D341Med (cell line): ENCODE data around the gene FGF19.
A peak's percentile ranks its signal among the peaks of the same experiment; 100 is the strongest.

Source experiments
- DNase-seq: peaks from one replicate; pipeline ENCODE4 v3.0.0; 2012; ENCODE audit warnings: low spot score

The FGF19 gene

DNA sequence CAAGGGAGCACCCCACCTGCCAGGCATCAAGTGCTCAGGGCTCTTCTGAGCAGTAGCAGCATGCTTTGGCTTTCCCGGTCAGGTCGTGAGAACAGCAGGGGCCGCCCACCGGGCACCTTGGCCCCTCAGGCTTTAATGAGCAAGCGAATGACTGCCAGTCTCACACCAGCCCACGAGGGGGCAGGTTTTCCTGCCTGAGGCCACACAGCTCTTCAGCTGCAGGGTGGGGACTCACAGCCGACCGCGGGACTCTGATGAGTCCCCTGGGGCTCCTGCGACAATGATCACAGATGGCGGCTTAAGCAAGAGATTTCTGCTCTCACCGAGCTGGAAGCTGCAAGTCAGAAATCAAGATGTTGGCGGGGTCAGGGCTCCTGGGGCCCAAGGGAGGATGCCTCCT is 14.3 kb upstream of the FGF19 start:
- peak; percentile 95 for DNase-seq

DNA sequence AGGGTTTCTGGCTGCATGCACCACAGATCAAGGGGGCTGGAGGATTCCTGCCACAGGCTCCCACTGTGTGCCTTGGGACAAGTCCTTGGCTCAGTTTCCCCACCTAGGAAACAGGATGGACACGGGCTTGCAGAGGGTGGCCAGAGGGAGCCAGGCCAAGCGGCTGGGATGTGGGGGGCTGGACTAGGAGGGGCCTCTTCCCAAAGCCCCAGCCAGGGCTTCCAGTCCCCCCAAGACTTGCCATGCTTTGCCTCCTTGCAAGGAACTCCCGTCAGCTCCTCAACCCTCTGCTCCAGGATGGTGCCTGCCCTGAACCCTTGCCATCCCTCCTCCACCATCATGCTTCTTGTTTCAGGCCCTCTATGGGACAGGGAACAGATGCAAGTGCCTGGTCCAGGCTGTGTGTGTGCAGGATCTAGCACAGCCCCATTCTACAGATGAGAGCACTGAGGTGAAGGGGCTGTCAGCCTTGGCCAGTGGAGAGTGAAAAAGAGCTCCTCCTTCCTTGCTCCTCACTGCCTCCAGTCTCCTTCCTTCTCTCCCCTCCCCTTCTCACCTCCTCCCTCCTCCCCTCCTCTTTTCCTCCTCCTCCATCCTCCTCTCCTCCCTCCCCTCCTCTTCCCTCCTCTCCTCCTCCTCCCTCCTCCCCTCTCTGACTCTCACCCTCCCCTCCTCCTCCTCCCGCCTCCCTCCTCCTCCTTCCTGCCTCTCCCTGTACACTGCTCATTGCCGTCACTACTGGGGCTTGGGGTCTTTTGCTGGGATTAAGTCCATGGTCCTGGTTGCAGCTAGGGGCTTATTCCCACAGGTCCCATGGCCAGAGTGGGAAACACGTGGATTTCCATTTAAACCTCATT is 13.3 kb upstream of the FGF19 start:
- DNase-seq: no peak

DNA sequence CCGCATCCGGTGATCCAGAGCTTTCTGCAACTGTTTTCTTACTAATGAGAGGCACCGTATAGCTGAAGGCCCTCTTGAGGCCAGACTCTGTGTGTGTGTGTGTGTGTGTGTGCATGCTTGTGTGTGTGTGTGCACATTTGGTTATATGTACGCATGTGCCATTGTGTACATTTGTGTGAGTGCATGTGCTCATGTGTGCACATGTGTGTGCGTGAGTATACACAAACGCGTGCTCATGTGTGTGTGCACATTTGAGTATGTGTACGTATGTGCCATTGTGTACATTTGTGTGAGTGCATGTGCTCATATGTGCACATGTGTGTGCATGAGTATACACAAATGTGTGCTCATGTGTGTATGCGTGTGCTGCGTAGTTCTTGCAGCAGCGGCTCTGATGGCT is 12.3 kb upstream of the FGF19 start:
- no peak for DNase-seq

DNA sequence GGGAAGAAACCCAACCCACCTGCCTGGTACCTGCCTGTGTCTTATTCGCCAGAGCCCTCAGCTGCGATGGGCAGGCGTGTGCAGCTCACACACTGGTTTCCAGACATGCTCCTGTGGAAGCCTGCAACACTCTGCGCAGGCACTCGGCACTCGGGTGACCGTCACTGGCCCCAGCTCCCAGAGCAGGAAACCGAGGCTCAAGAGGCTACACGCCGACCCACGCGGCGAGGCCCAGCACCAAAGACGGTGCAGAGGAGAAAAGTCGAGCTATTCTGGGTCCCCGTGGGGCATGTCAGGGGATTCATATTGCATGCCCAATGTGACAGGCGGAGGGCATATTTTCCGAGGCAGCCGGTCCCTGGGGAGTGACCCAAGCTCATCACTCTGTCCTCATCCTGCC is 11.6 kb upstream of the FGF19 start:
- DNase-seq: no peak

DNA sequence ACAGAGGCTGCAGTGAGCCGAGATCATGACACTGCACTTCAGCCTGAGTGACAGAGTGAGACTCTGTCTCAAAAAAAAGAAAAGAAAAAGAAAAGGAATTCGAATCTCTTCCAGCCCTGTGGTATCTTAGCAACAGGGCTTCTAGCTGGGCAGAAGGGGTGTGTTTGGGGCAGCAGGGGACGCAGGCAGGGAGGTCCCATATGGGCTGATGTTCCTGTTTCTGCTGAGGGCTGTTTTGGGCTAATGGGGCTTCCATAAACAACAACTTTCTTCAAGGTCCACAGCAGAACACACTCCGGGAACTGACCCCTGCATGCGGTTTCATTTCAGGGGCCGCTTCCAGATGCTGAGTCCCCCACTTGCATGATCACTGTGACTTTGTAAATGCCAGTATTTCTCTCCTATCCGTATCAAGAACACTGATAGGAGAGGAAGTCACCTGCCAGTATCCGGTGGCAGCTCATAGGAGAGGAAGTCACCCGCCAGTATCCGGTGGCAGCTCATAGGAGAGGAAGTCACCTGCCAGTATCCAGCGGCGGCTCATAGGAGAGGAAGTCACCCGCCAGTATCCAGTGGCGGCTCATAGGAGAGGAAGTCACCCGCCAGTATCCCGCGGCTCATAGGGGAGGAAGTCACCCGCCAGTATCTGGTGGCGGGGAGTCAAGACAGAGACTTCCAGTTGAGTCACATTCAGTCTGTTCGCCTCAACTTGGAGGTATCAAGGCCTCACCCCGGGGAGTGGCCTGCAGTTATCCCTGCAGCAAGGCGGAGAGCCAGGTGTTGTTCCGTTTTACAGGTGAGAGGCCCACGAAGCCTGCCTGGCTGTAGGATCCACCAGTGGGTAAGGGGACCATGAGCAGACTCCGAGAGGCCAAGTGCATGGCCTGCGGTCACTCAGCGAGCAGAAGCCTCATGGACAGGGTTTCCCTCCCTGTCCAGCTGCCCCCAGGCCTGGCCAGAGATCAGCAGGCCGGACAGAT is 8.3 kb upstream of the FGF19 start:
- DNase-seq: no peak

DNA sequence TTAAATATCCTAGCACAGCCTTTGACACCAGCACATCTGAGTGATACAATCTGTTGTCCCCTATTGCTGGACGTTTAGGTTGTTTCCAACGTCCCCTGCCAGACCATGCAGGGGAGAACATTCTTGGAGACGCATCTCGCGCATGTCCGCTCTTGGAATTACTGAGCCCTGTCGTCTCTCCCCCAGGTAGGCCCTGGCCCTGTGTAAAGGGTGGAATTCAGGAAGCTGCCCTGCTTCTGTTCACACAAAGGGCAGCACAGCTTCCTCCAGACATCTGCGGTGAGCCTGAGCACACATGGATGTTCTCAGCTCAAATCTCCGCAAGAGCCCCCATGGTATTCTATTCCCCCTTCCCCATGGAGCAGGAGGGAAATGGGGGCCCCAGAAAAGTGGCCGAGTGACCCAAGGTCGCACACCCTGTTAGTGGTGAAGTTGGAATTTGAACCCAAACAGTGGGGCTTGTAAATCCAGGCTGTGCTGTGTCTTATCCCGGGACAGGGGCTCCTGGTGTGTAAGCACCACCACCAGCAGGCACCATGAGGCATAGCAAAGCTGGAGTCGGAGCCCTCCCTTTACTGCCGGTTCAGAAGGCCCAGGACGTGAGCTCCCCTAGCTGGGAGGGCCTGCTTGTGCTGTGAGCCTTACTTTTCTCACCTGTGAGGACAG is 5.0 kb upstream of the FGF19 start:
- no peak for DNase-seq

DNA sequence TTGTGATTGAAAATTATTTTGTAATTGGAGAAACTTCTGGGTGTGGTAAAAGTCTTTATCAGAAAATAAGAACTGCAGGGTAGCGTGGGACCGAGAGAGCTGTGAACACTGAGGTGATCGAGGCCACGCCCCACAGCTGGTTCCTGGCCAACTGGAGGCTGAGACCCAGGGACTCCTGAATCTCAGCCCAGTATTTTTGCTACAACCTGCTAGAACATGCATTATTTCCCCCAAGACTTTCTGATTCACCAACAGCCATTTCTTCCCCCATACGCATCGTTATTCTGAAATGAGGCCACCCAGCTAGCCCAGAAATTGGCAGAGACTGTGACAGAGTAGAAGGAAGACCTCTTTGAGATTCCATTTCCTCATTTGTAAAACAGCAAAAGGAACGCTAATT is 3.4 kb upstream of the FGF19 start:
- DNase-seq: no peak

DNA sequence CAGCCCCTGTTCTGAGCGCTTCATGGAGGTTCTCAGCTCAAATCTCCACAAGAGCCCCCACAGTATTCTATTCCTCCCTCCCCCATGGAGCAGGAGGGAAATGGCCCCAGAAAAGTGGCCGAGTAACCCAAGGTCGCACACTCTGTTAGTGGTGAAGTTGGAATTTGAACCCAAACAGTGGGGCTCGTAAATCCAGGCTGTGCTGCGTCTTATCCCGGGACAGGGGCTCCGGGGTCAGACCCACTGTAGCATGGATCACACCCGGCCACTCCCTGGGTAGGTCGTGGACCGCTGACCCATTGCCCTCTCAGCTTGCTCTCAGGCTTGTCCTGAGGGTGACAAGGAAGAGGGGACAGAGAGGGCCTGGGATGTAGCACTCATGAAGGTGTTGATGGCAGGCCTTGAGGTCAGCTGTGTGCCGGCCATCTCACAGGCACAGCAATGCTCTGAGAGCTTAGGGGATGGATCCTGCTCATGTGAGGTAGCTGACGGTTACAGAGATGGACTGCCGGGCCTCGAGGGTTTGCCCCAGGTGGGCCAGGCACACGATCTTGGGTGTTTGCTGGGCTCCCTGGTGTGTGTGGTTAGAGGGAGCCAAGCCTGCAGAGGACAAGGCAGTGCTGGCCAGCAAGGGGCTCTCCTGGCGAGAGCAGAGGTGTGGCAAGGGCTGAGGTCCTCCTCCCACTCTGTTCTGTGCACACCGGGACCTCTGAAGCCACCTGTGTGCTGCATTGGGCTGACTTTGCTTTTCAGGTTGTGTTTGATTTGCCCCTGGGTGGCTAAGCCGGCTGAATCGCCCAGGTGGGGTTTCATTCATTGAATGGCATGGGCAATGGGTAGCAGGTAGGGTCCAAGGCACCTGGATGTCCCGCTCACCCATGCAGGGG is 2.3 kb upstream of the FGF19 start:
- DNase-seq: no peak

DNA sequence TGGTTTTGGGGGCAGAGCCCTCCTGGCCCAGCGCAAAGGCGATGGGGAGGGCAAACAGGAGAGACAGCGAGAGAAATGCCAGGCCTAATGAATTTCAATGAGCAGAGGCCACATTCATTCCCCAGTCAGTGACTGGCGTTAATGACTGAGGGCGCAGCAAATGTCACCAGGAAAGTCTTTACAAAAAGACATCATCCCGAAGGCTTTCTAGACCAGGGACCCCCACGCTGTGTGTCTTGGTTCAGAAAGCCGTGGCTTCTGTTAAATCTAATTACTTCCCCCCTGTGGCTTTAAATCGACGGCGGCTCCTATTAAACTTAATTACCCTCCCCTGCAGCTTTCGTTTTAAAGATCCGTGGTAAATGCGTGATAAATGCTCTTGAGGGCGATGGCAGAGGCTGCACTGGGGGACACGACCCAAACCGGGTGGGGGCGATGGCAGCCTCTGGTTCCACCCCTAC is 1.6 kb upstream of the FGF19 start:
- DNase-seq: no peak

DNA sequence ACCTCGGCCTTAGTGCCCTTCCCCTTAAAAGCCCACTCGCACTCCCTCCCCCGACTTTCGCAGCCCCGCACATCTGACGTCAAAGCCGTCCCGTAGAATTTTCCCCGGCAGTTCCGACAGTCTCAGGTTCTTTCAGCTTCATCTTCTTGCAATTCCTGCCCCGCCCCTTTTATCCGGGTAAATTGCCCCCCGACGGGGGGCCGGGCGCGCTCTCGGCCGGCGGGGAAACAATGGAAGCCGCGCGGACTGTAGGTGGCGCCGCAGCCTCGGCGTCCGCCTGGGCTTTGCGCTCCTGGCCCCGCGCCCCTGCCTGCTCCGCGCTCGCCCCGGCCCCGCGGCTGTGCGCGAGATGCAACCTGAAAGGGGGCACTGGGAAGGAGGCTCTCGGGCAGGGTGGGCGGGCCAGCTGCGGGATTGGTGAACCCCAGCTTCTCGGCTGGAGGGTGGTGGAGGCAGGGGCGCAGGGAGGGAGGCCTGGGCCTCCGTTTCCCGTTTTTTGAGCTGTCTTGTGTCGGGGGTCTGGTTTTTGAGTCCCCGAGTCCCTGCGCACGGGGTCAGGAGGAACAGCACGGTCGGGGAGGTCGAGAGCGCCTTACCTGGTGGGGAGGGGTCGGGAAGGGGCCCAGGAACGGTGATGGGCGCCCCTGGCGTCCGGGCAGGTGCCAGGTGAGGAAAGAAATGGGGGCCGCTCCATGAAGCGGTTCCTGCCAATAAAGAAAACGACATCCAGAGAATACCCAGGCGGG is 859 bp upstream of the FGF19 start:
- peak; percentile 88 for DNase-seq

DNA sequence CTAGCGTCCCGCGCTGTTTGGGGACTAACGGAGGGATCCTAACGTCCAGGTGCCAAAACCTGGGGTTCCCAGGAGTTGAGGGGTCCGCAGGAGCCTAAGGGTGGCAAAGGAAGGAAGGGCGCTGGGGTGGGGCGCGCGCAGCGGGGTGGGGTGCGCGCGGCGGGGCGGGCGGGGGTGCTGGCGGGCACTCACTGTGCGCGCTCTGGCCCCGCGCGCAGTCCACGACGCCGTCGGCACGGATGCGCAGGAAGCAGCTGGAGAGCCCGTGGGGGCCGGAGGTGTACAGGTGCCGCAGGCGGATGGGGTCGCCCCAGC is 412 bp downstream of the FGF19 start:
- no peak for DNase-seq

DNA sequence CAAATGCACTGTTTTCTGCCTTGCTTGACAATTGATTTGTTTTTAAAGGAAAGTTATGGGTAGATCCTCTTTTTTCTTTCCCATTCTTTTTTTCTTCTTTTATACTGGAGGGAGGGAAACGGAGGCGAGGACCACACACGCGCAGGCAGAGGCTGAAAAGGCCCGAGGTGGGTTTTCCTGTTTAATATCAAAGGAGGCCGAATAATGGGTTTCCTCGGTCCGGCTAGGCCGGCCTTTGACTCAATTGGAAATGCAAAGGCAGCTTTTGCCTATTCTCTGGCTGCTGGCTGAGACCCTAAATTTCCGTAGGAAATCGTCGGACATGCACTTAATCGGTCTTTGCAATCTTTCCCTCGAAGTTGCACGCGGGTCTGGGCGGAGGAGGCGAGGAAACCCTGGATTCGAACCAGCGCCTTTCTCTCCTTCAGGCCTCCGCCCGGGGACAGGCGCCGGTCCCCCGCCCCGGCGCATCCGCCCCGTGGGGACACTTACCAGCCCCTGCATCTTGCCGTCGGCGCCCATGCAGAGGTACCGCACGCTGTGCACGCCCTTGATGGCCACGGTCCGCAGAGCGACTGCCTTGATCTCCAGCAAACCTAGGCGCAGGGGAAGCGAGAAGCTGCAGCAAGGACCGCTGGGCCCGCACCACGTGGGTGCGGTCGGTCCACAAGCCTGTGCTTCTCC is 911 bp downstream of the FGF19 start:
- DNase-seq: peak; percentile 34

DNA sequence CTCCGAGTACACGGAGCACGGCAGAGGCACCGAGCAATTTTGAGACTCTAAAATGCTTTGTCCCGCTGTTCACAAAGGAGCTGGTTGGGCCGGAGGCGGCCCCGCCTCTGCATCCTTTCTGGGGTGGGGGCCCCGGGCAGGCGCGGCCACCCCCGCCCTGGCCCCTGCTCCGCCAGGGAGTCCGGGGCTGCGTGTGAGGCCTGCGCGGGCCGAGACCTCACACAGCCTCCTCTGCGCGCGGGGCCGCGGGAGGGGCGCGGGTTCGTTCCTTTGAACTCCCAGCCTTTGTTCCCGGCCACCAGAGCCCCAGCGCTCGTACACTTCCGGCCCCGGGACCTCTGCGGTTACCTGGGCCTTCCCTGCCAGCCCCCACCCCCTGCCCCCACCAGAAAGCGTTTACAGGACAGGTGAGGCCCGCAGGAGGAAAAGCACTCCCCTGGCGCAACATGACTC is 1.6 kb downstream of the FGF19 start:
- DNase-seq: peak; percentile 33

DNA sequence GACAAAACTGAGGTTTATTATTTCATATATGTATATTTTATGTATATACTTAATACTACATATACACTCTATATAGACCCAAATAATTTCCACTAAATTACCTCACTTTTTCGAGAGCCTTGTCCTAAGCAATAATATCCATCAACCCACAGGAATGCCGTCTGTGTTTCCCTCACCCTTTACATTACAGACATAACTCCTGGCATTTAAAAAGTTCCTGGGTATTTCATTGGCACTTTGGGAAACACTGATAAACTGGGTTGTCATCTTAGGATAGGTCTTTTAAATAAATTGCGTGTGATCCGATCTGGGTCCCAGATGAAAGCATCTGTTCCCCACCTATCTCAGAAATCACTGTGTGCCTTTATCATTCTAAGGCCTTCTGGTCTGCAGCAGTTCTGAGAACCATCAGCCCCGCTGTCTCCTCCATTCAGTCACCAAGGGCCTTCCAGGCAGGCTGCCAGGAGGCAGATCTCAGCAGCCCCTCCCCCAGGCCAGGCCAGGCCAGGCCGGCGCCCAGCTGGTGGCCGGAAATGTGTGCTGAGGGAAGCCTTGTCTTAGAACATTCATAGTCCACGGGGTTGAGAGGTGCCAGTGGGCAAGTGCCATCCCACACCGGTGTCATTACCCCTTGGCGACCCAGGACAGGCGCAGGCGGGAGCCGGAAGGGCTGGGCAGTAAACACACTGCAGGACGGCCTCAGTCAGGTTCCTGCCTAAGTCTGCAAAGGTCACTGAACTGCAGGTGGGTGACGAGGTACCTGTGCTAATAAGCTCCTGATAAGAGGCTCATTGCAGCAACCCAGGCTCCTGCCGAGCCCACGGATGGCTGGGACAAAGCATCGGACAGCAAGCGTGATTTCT is 3.3 kb downstream of the FGF19 start:
- peak; percentile 31 for DNase-seq

DNA sequence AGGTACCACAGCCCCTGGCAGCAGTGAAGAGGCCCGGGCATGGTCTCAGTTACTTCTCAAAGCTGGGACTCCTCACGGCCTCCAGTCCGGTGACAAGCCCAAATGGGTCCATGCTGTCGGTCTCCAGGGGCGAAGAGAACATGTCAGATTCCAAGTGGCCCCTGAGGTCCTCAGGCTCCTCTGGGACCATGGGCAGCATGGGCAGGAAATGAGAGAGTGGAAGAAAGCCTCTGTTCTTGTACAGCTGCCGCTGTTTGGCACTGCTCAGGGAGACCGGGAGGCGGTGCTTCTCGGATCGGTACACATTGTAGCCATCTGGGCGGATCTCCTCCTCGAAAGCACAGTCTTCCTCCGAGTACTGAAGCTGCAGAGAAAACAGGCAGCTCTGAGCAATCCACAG is 4.6 kb downstream of the FGF19 start:
- DNase-seq: peak; percentile 29

DNA sequence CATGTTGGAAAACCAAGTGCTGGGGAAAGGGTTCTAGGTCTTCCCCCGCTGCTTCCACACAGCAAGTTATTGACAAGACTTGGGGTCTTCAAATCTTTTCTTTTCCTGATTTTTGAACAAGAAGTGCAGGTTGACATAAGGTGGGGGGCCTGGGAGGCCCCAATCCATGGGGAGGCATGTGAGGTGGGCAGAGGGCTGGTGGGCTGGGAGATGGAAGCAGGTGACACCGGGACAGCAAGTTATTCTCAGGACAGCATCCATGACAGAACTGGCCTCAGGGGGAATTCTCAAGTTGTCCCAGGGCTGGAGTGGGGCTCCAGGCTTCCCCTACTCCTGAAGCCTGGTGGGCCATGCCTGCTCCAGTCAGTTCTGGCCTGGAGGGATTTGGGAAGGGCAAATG is 5.5 kb downstream of the FGF19 start:
- peak; percentile 8 for DNase-seq

DNA sequence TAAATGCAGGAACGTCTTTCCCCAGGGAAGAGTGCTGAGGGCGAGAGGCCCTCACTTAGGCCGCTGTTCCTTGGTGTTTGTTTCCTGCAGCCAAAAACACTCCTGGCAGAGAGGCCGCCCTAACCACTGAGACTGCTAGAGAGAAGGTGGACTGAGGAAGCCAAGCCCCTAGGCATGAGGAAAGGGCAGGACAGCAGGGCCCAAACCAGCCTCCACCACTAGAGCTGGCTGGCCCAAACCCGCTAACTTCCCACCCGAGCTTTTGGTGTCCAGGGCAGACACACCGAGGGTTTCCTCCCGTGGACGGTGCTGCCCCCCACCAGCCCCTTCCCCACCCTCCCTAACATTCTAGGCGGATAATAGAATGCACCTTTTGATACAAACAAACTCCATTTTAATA is 6.0 kb downstream of the FGF19 start:
- peak; percentile 4 for DNase-seq

DNA sequence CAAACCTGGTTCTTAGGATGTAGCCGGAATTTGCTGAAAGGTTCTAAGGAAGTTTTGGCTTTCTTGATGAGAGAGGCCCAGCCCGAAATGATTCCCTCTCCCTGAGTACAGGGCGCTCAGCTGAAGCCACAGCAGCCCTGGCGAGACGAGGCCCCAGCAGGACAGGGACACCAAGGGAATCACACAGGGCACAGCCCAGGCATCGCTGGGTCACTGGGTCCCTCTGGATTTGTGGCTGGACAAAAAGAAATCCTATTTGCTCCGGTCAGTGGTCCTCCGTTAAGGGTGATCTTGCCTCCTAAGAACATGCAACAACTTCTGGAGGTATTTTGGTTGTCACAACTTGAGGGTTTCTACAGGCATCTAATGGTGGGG is 6.4 kb downstream of the FGF19 start:
- DNase-seq: no peak
